Smooth muscle cell (in vitro differentiated cells): ENCODE results near the gene AKAP4. TPM values are rescaled to one million over a fixed set of nuclear protein-coding genes. Genes with fewer than 3 reads are reported as not detected.

ENCODE experiments used
- DNase-seq: peaks from one replicate; lab custom pipeline; 2025; ENCODE audit not compliant: unreplicated experiment; lab: John Stamatoyannopoulos, UW
- H2AFZ ChIP-seq: fragments of 200-600 bp; sonication (generic); 2 replicates; pipeline ENCODE4 v1.6.0; 2016; ENCODE audit warnings: antibody characterized with exemption, low read depth, mild to moderate bottlenecking
- H3F3A ChIP-seq: fragments of 200-600 bp; sonication (generic); 2 replicates; pipeline ENCODE4 v1.6.0; 2017; ENCODE audit warnings: antibody characterized with exemption, low read depth
- H3K27ac ChIP-seq: fragments of 200-600 bp; sonication (generic); 2 replicates; pipeline ENCODE4 v1.5.1; 2016; ENCODE audit warnings: low read depth, mild to moderate bottlenecking
- H3K27me3 ChIP-seq: fragments of 200-600 bp; sonication (generic); 2 replicates; pipeline ENCODE4 v1.6.1; 2016; ENCODE audit warnings: low read depth, mild to moderate bottlenecking
- H3K36me3 ChIP-seq: fragments of 200-600 bp; sonication (generic); 2 replicates; pipeline ENCODE4 v1.5.1; 2016; ENCODE audit warnings: low read depth
- H3K4me1 ChIP-seq: fragments of 200-600 bp; sonication (generic); 2 replicates; pipeline ENCODE4 v1.5.1; 2016; ENCODE audit warnings: low read depth
- H3K4me2 ChIP-seq: fragments of 200-600 bp; sonication (generic); 2 replicates; pipeline ENCODE4 v1.6.0; 2016; ENCODE audit warnings: mild to moderate bottlenecking
- H3K4me3 ChIP-seq: fragments of 200-600 bp; sonication (generic); 2 replicates; pipeline ENCODE4 v1.5.1; 2016; ENCODE audit warnings: mild to moderate bottlenecking
- H3K79me2 ChIP-seq: fragments of 200-600 bp; sonication (generic); 2 replicates; pipeline ENCODE4 v1.6.0; 2016; ENCODE audit warnings: low read depth, mild to moderate bottlenecking
- H3K9ac ChIP-seq: fragments of 200-600 bp; sonication (generic); 2 replicates; pipeline ENCODE4 v1.6.0; 2016; ENCODE audit warnings: low read depth
- H3K9me3 ChIP-seq: fragments of 200-600 bp; sonication (generic); replicated peaks from 2 replicates; pipeline ENCODE4 v1.5.1; 2016; ENCODE audit warnings: low read depth
- H4K20me1 ChIP-seq: fragments of 200-600 bp; sonication (generic); 2 replicates; pipeline ENCODE4 v1.6.0; 2016; ENCODE audit warnings: low read depth
- WGBS: methylation state at CpG from one replicate; pipeline ENCODE4 v1.1.7; 2016; ENCODE audit warnings: low lambda C conversion rate; 5-methylcytosine and 5-hydroxymethylcytosine counted together
- polyA plus RNA-seq: library from polyadenylated mRNA; unstranded; fragments of >200 nt; fragmentation: Nextera tagmentation; extraction: Ambion mirVana; gene quantifications from 2 replicates; pipeline ENCODE4 v1.2.1, GENCODE V29; 2016
- total RNA-seq: library from RNA; depleted of rRNA; stranded (reverse); fragments of >200 nt; gene quantifications from 2 replicates; pipeline ENCODE4 v1.2.3, GENCODE V29; 2014
- TF ChIP-seq, protein P1 (sequence below): fragments of 200-600 bp; sonication (generic); IDR thresholded peaks from 2 replicates; pipeline ENCODE4 v1.5.1; 2017; ENCODE audit warnings: borderline replicate concordance, mild to moderate bottlenecking, antibody characterized with exemption; ENCODE audit not compliant: insufficient read depth, poor library complexity, severe bottlenecking

Gene AKAP4
- total and polyA plus RNA-seq, 2 experiments from 2014 or later: not detected

DNA sequence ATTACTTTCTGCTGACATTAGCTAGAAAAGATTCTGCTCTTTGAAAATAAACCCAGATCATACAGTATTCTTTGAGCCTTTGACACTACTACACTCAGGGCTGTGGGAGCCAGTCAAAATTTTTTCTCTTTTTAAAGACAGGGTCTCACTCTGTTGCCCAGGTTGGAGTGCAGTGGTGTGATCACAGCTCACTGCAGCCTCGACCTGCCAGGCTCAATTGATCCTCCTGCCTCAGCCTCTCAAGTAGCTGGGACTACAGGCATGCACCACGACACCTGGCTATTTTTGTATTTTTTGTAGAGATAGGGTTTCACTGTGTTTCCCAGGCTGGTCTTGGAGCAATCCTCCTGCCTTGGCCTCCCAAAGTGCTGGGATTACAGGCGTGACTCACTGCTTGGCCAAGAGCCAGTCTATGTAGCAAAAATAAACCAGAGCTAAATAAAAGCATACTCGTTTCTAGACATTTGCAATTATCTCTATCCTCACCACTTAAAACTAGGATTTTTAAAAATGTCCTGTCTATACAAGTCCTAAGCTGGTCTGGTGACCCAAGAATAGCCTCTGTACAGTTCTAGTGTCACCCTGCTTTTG, 43.2 kb downstream of the AKAP4 start:
- Histone ChIP-seq H3F3A (no peaks in the 10 kb centered on the region), H3K36me3 (no peaks in the 10 kb centered on the region), H3K4me3 (no peak overlapping the region), H3K4me1 (no peaks in the 10 kb centered on the region), H3K27me3 (no peaks in the 10 kb centered on the region), H3K9ac (no peak overlapping the region), H2AFZ (no peak overlapping the region), H3K9me3 (no peaks in the 10 kb centered on the region), H3K4me2 (no peak overlapping the region), H3K27ac (no peak overlapping the region), H3K79me2 (no peaks in the 10 kb centered on the region), H4K20me1 (no peaks in the 10 kb centered on the region)
- 48% methylated on average over 4 of the region's 4 CpGs for WGBS
- TF ChIP-seq, protein P1, sequence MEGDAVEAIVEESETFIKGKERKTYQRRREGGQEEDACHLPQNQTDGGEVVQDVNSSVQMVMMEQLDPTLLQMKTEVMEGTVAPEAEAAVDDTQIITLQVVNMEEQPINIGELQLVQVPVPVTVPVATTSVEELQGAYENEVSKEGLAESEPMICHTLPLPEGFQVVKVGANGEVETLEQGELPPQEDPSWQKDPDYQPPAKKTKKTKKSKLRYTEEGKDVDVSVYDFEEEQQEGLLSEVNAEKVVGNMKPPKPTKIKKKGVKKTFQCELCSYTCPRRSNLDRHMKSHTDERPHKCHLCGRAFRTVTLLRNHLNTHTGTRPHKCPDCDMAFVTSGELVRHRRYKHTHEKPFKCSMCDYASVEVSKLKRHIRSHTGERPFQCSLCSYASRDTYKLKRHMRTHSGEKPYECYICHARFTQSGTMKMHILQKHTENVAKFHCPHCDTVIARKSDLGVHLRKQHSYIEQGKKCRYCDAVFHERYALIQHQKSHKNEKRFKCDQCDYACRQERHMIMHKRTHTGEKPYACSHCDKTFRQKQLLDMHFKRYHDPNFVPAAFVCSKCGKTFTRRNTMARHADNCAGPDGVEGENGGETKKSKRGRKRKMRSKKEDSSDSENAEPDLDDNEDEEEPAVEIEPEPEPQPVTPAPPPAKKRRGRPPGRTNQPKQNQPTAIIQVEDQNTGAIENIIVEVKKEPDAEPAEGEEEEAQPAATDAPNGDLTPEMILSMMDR: no peak
- DNase-seq: no peak

DNA sequence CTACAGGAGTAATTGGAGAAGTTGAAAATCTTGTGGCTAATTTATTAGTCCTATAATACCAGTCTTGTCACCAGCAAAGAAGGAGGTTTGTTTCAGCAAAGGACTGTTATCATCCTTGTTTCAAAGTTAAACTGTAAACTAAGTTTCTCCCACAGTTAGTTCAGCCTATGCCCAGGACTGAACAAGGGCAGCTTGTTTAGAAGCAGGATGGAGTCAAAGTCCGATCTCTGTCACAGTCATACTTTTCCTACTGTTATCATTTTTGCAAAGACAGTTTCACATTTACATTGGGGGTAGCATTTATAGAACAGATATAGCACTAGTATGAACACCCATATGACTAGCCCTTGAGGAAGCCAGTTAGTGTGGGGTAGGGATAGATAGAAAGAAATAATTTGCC, 46.4 kb downstream of the AKAP4 start:
- H2AFZ ChIP-seq: no peak overlapping the region

DNA sequence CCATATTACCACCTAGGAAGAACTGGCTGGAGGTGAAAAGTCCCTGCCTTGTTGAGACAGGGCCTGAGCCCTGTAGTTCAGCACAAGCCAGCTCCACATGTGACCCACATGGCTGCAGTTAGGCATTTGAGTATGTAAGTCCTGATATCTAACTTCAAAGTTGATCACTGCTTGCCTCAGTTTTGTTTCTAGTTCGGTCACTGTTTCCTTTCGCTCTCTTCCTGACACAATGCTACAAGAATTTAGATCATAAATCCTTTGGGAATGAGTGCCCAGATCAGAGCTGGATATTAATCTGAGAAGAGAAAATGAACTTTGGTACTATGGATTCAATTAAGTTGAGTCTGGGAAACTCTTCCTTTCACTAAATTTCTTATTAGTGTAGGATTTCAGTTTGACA, 48.4 kb downstream of the AKAP4 start:
- Histone ChIP-seq H3K27me3 (no peaks in the 10 kb centered on the region), H3K27ac (no peak overlapping the region), H3K9me3 (no peaks in the 10 kb centered on the region), H2AFZ (no peak overlapping the region), H4K20me1 (no peaks in the 10 kb centered on the region), H3K9ac (no peak overlapping the region), H3K4me3 (no peak overlapping the region), H3K36me3 (no peaks in the 10 kb centered on the region), H3K4me2 (no peak overlapping the region), H3F3A (no peaks in the 10 kb centered on the region), H3K4me1 (no peaks in the 10 kb centered on the region), H3K79me2 (no peaks in the 10 kb centered on the region)
- TF ChIP-seq, protein P1: no peak
- DNase-seq: no peak
- WGBS: 79% methylated on average over 2 of the region's 2 CpGs

More for the DNA sequence above, 46.4 kb downstream of the AKAP4 start:
- WGBS: 72% methylated on average over 1 of the region's 1 CpG
- TF ChIP-seq, protein P1: no peak
- H3K4me3 ChIP-seq: no peak overlapping the region
- no peaks in the 10 kb centered on the region for H3K9me3 ChIP-seq
- no peak overlapping the region for H3K27ac ChIP-seq
- no peaks in the 10 kb centered on the region for H4K20me1 ChIP-seq
- no peaks in the 10 kb centered on the region for H3K4me1 ChIP-seq
- no peaks in the 10 kb centered on the region for H3F3A ChIP-seq
- H3K4me2 ChIP-seq: no peak overlapping the region
- H3K36me3 ChIP-seq: no peaks in the 10 kb centered on the region
- no peaks in the 10 kb centered on the region for H3K27me3 ChIP-seq
- H3K79me2 ChIP-seq: no peaks in the 10 kb centered on the region
- DNase-seq: no peak
- no peak overlapping the region for H3K9ac ChIP-seq

DNA sequence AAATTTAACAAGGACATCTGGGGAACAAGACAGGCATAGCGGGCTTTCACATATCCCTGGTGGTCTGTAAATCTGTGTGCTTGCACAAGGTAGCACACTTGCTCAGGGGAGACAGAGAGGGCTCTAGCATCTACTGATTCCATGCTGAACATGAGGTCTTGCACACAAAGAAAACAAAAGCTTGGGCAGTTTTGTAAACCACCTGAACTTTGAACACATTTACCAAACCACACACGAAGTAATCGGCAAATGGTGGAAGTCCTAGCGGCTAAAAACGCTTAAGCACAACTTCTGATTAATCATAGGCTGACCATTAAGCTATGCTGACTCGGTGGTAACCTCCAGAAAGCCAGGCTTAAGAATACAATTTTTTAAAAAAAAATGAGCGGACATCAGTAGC, 52.8 kb downstream of the AKAP4 start:
- Histone ChIP-seq H3K9me3 (no peaks in the 10 kb centered on the region), H2AFZ (no peak overlapping the region), H3K4me3 (no peak overlapping the region), H3F3A (no peaks in the 10 kb centered on the region), H4K20me1 (no peaks in the 10 kb centered on the region), H3K9ac (no peak overlapping the region), H3K27me3 (no peaks in the 10 kb centered on the region), H3K4me1 (no peaks in the 10 kb centered on the region), H3K79me2 (no peaks in the 10 kb centered on the region), H3K36me3 (no peaks in the 10 kb centered on the region), H3K4me2 (no peak overlapping the region), H3K27ac (no peak overlapping the region)
- TF ChIP-seq, protein P1: no peak
- WGBS: 66% methylated on average over 7 of the region's 7 CpGs
- no peak for DNase-seq
